ENCODE results near the gene ATP1B1.
"Not testable (repeated sequence)": the region's sequence is repeated elsewhere in the genome, so short reads cannot be mapped to it uniquely, and the experiment has no call there.

ATP1B1 gene

GRCh38 chr1:169146576-169147214 is 40.2 kb downstream of the ATP1B1 start:
- DNase-seq: no peak

DNA sequence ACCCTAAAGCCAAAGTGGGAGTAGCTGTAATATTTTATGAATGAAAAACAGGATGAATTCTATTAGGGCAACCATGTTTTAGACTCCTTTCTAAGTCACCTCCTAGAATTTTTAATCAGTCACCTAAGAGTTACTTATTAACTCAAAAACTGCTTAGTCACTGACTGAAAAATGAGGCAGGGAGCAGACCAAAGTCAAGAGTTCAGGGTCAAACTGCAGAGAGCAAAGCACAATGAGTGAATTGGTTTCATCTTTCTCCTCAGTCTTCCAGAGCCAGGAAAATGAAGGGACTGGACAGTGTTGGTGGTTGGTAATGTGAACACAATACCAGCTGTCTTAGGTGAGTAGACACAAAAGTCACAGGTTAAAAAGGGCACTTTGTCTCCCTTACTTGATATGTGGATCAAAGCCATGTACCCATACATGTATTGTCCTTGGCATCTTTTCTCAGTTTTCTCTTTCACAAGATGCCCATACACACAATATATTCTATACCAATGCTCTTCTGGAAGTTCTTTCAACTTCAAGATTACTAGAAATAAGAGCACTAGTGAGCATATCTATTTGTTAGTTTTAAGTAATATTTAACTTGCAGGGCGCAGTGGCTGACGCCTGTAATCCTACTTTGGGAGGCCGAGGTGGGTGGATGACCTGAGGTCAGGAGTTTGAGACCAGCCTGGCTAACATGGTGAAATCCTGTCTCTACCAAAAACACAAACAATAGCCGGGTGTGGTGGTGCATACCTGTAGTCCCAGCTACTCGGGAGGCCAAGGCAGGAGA is 42.2 kb downstream of the ATP1B1 start:
- no peak for DNase-seq

GRCh38 chr1:169149555-169150286 is 43.2 kb downstream of the ATP1B1 start:
- DNase-seq: no peak

DNA sequence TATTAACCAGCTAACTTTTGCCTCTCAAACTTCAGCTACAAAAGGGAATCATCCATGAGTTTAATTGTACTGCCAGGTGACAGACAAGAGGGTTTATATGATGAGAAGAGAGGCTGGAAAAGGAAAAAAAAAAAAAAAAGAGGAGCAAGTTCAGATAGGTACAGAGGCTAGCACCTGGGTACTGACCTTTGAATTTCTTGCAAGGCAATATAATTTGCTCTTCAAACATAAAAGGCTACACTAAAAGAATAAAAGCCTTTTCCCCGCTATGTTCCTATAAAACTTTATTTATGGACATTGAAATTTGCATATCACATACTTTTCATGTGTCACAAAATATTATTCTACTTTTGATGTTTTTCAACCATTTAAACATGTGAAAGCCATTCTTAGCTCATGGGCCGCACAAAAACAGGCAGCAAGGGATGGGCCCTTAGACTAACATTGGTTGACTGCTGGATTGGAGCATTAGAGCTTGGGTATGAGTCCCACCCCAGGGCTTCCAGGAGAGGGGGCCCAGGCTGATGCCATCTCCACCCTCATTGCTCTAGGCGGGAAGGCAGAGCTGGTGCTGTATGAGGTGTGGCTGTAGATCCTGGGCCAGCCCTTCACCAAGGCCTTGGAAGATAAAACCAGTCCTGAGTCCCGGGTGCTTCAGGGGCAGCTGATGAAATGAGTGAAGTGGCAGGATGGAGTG is 44.3 kb downstream of the ATP1B1 start:
- DNase-seq: no peak

DNA sequence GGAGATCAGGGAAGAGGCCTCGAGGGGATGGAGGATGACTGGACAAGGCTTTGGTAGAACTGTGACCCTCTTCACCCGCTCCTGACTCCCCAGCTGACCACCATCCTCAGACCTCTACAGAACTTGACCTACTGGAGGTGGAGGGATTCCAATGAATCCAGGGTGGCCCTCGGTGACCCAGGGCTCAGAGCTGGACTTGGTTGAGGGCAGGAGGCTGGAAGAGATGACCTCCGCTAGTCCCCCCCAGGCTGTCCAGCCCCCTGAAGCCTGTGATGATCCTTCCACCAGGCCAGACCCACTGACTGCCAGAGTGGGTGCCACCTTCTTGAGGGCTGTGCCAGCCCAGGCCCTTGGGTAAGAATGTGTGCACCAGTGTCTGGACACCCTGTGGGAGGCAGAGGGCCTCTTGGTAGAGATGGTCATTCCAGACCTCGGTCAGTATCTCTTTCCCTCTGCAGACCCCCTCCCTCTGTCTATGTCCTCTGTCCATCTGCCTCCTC is 44.9 kb downstream of the ATP1B1 start:
- DNase-seq: no peak

- DNase-seq: no peak
Observed at GRCh38 chr1:169155675-169156074, 49.2 kb downstream of the ATP1B1 start.

DNA sequence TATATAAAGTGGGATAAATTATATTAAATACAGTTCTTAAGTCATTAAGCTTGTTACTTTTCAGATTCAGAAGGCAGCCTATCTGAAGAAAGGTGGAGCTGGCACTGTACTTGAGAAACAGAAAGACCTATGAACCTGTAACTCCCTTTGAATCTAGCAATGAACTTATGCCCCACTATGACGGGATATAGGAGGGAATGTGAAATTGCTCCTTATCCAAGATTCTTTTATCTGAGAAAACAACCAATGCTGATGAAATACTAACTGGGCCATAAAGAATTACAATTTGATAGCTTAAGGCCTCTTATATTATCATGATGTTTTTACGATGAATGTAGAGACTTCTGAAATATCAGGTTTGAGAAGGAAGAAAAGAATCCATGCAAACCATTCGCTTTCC is 50.1 kb downstream of the ATP1B1 start:
- DNase-seq: no peak

DNA sequence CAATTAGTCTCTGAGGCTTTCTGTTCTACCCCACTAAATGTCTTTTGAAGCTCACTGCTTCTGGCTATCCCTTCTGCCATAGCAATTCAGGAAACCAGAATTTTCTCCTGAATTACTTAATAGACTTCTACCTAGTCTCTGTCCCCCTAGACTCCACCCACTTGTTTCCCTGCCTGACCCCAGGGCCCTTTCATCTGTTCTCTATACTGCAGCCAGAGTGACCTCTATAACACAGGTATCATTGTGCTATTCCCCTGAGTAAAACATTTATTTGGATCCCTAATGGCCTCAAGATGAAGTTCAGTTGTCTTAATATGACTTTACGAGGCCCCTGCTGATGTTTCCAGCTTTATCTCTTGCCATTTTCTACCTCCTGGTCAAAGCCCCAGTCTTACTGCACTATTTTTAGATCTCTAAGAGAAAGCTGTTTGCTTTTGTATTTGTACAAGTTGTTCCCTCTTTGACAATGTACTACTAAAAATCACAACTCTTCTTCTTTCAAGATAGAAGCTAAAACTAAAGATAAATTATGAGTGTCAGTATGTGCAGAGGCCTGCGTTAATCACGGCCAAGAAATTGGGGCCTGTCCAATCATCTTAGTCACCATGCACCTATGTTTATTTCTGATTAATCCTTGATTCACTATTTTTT is 54.5 kb downstream of the ATP1B1 start:
- no peak for DNase-seq

GRCh38 chr1:169161496-169162194 is 55.2 kb downstream of the ATP1B1 start:
- DNase-seq: no peak

DNA sequence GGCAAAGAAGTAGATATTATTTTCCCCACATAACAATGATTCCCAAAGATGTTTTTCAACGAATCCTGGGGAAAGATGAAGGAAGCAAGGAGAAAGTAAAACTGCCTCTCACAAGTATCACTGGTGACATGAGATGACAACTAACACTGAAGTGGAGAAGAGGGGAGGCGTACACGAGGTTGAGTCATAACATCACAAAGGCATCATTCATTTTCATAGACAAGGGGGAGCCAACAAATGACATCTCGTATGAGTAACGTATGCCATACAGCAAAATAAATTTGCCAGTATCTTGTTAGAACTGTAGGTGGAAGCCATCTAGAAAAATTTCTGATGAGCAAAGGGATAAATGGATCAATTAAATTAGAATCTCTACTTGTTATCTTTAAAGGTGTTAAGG is 56.6 kb downstream of the ATP1B1 start:
- DNase-seq: no peak

DNA sequence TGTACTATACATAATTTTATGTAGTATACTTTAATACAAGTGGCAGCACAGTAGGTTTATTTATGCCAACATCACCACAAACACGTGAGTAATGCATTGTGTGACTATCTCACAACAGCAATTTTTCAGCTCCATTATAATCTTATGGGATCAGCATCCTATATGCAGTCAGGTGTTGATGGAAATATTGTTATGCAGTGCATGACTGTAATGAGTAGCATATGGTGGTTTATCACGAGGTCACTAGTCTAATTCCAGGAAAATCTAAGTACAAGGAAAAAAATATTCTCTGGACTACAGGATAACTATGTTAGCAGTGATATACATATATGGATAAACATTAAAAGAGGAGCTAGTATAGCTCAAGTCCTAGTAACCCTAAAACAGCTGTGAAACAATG is 69.0 kb downstream of the ATP1B1 start:
- no peak for DNase-seq

DNA sequence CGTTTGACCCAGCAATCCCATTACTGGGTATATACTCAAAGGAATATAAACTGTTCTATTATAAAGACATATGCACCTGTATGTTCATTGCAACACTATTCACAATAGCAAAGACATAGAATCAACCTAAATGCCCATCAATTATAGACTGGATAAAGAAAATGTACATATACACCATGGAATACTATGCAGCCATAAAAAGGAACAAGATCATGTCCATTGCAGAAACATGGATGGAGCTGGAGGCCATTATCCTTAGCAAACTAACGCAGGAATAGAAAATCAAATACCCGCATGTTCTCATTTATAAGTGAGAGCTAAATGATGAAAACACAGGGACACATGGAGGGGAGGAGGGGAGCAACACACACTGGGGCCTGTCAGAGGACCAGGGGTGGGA is 72.9 kb downstream of the ATP1B1 start:
- DNase-seq: not testable (repeated sequence)

DNA sequence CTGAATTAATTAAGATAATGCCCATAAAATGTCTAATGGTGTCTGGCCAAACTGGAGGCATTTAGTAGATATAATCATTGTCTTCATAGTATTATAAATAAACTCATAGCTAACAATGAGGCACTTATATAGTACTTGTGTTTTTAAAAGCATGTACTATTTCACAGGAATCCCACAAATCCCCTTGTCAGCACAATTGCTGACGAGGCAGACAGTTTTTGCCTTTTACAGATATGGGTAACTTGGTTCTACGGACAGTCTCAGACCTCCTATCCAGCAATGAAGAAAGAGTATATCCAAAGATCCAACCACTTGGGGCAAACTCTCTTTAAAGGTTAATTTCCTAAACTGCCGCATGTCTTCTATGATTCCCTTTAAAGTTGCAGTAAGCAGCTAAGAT is 73.7 kb downstream of the ATP1B1 start:
- DNase-seq: no peak

Data from activated CD4-positive, alpha-beta T cell treated with anti-CD3 and anti-CD28 coated beads, Interleukin-2, amount 50 U/mL, for 48 hours (primary cell).